Neural cell (in vitro differentiated cells): Measurements from ENCODE around the gene STRBP. TPM values are rescaled to one million over a fixed set of nuclear protein-coding genes. Genes with fewer than 3 reads are reported as not detected.

Source experiments
- H2AFZ ChIP-seq: fragments of 200-600, 300-800 bp; sonication (generic), shearing (Covaris generic); 2 replicates; pipeline ENCODE4 v1.6.0; 2014; ENCODE audit warnings: low read depth, mild to moderate bottlenecking, antibody characterized with exemption, low read length, moderate library complexity
- H3F3A ChIP-seq: fragments of 200-600 bp; shearing (Covaris generic); 2 replicates; pipeline ENCODE4 v1.6.1; 2016; ENCODE audit warnings: mild to moderate bottlenecking, moderate library complexity, mixed read lengths, antibody characterized with exemption, low read length; ENCODE audit not compliant: insufficient read depth, poor library complexity, severe bottlenecking
- H3K27ac ChIP-seq: fragments of 200-600, 300-800 bp; sonication (generic), shearing (Covaris generic); 2 replicates; pipeline ENCODE4 v1.5.1; 2014; ENCODE audit warnings: mild to moderate bottlenecking, low read length, moderate library complexity
- H3K27me3 ChIP-seq: fragments of 300-800, 200-600 bp; sonication (generic), shearing (Covaris generic); 2 replicates; pipeline ENCODE4 v1.6.0; 2014; ENCODE audit warnings: mild to moderate bottlenecking, low read depth, low read length, moderate library complexity; ENCODE audit not compliant: insufficient read depth
- H3K36me3 ChIP-seq: fragments of 300-800, 200-600 bp; sonication (generic), shearing (Covaris generic); 2 replicates; pipeline ENCODE4 v1.5.1; 2014; ENCODE audit warnings: mild to moderate bottlenecking, antibody characterized with exemption, low read length, moderate library complexity; ENCODE audit not compliant: insufficient read depth
- H3K4me2 ChIP-seq: fragments of 300-800, 200-600 bp; sonication (generic), shearing (Covaris generic); 2 replicates; pipeline ENCODE4 v1.6.0; 2014; ENCODE audit warnings: mild to moderate bottlenecking, low read length
- H3K4me3 ChIP-seq: fragments of 300-800, 200-600 bp; sonication (generic), shearing (Covaris generic); 2 replicates; pipeline ENCODE4 v1.5.1; 2014; ENCODE audit warnings: mild to moderate bottlenecking, low read length, moderate library complexity
- H3K79me2 ChIP-seq: fragments of 200-600 bp; shearing (Covaris generic); replicated peaks from 2 replicates; pipeline ENCODE4 v1.6.0; 2014; ENCODE audit warnings: mild to moderate bottlenecking, low read length, moderate library complexity; ENCODE audit not compliant: insufficient read depth
- H3K9ac ChIP-seq: fragments of 300-800, 200-600 bp; sonication (generic), shearing (Covaris generic); 2 replicates; pipeline ENCODE4 v1.6.1; 2016; ENCODE audit warnings: mild to moderate bottlenecking, low read length, mixed read lengths
- H3K9me2 ChIP-seq: fragments of 200-600 bp; shearing (Covaris generic); 2 replicates; pipeline ENCODE4 v1.6.1; 2016; ENCODE audit warnings: mild to moderate bottlenecking, low read length, mixed read lengths; ENCODE audit not compliant: insufficient read depth
- H3K9me3 ChIP-seq: fragments of 200-600, 300-800 bp; sonication (generic), shearing (Covaris generic); 2 replicates; pipeline ENCODE4 v1.6.1; 2016; ENCODE audit warnings: mild to moderate bottlenecking, mixed run types, low read length, moderate library complexity, mixed read lengths
- H4K20me1 ChIP-seq: fragments of 200-600 bp; shearing (Covaris generic); 2 replicates; pipeline ENCODE4 v1.6.1; 2016; ENCODE audit warnings: mild to moderate bottlenecking, mixed run types; ENCODE audit not compliant: insufficient read depth
- CTCF ChIP-seq: fragments of 450-650 bp; IDR thresholded peaks from 2 replicates; pipeline ENCODE4 v1.5.1; 2014; ENCODE audit warnings: antibody characterized with exemption, mild to moderate bottlenecking, moderate library complexity; ENCODE audit not compliant: poor library complexity, severe bottlenecking
- EP300 ChIP-seq: fragments of 450-650 bp; conservative IDR thresholded peaks from 2 replicates; pipeline ENCODE4 v1.6.1; 2014; ENCODE audit warnings: antibody characterized with exemption, mild to moderate bottlenecking, moderate library complexity; ENCODE audit not compliant: poor library complexity, severe bottlenecking
- EZH2 ChIP-seq: fragments of 200-600, 300-800 bp; shearing (Covaris generic), sonication (generic); IDR thresholded peaks from 2 replicates; pipeline ENCODE4 v1.6.1; 2014; ENCODE audit warnings: antibody characterized with exemption, low read length, borderline replicate concordance, mild to moderate bottlenecking; ENCODE audit not compliant: insufficient read depth, poor library complexity, severe bottlenecking
- MXI1 ChIP-seq: fragments of 450-650 bp; conservative IDR thresholded peaks from 2 replicates; pipeline ENCODE4 v1.6.1; 2014; ENCODE audit warnings: antibody characterized with exemption, mild to moderate bottlenecking; ENCODE audit not compliant: poor library complexity, severe bottlenecking
- POLR2AphosphoS5 ChIP-seq: IDR thresholded peaks from 2 replicates; pipeline ENCODE4 v1.6.1; 2012
- RAD21 ChIP-seq: fragments of 450-650 bp; conservative IDR thresholded peaks from 2 replicates; pipeline ENCODE4 v1.6.1; 2014; ENCODE audit warnings: antibody characterized with exemption, mild to moderate bottlenecking, moderate library complexity
- REST ChIP-seq: IDR thresholded peaks from 2 replicates; pipeline ENCODE4 v1.6.1; 2012; ENCODE audit warnings: borderline replicate concordance
- SMC3 ChIP-seq: fragments of 450-650 bp; conservative IDR thresholded peaks from 2 replicates; pipeline ENCODE4 v1.6.1; 2014; ENCODE audit warnings: antibody characterized with exemption, mild to moderate bottlenecking, moderate library complexity; ENCODE audit not compliant: poor library complexity
- TAF1 ChIP-seq: IDR thresholded peaks from 2 replicates; pipeline ENCODE4 v1.6.1; 2012; ENCODE audit warnings: low read depth
- polyA plus RNA-seq: library from polyadenylated mRNA; depleted of rRNA; stranded (reverse); fragments of >200 nt; gene quantifications from 2 replicates; pipeline ENCODE4 v1.2.3, GENCODE V29; 2014

STRBP gene
- polyA plus RNA-seq, 1 donor from 2014 or later, result 64.6 TPM

- Histone ChIP-seq H3K4me3 (no peak overlapping the region), H3K27ac (no peak overlapping the region), H3K9me2 (no peaks in the 10 kb centered on the region), H3F3A (no peaks in the 10 kb centered on the region), H3K36me3 (no peaks in the 10 kb centered on the region), H2AFZ (no peak overlapping the region), H3K9me3 (no peaks in the 10 kb centered on the region), H3K4me2 (no peak overlapping the region), H3K27me3 (no peaks in the 10 kb centered on the region), H3K79me2 (peaks cover 81% of the 10 kb centered on the region), H4K20me1 (no peaks in the 10 kb centered on the region), H3K9ac (no peak overlapping the region)
- TF ChIP-seq POLR2AphosphoS5 (no peak), TAF1 (no peak), EP300 (no peak), CTCF (no peak), MXI1 (no peak), REST (no peak), RAD21 (no peak), EZH2 (no peak), SMC3 (no peak)
These were observed 8.0 kb downstream of the STRBP start for GRCh38 chr9:123260340-123260739.

GRCh38 chr9:123257276-123257675, 11.1 kb downstream of the STRBP start:
- Histone ChIP-seq H3K27ac (no peak overlapping the region), H3K36me3 (no peaks in the 10 kb centered on the region), H3K9me2 (no peaks in the 10 kb centered on the region), H3K79me2 (peaks cover 71% of the 10 kb centered on the region), H3F3A (no peaks in the 10 kb centered on the region), H3K4me2 (no peak overlapping the region), H3K9me3 (no peaks in the 10 kb centered on the region), H2AFZ (no peak overlapping the region), H4K20me1 (no peaks in the 10 kb centered on the region), H3K9ac (no peak overlapping the region), H3K4me3 (no peak overlapping the region), H3K27me3 (no peaks in the 10 kb centered on the region)
- TF ChIP-seq MXI1 (no peak), CTCF (no peak), TAF1 (no peak), SMC3 (no peak), EZH2 (no peak), EP300 (no peak), RAD21 (no peak), REST (no peak), POLR2AphosphoS5 (no peak)
